A673 (cell line): ENCODE data around the gene FRG2. TPM values are rescaled to one million over a fixed set of nuclear protein-coding genes. Genes with fewer than 3 reads are reported as not detected.
A peak's percentile ranks its signal among the peaks of the same experiment; 100 is the strongest.

ENCODE experiments used
- BruUV-seq: library from RNA; stranded (reverse); fragments of 400-500 nt; replicated peaks from 2 replicates; lab custom pipeline; 2021; lab: Mats Ljungman, UMichigan
- CTCF ChIA-PET: fragments of 300-600 bp; sonication (Branson Sonifier 250); formaldehyde crosslinking; loops from one replicate; lab custom pipeline; 2022; ENCODE audit warnings: antibody characterized with exemption; lab: Charles Lee
- POLR2A ChIA-PET: fragments of 300-600 bp; sonication (Branson Sonifier 250); formaldehyde crosslinking; loops from one replicate; lab custom pipeline; 2022; ENCODE audit warnings: antibody characterized with exemption; ENCODE audit not compliant: low non-redundant PET; lab: Charles Lee
- DNase-seq: peaks from one replicate; pipeline ENCODE4 v3.0.0-alpha.2; 2015; ENCODE audit warnings: low spot score
- H3K27ac ChIP-seq: fragments of 200-600 bp; sonication (generic); 2 replicates; pipeline ENCODE4 v1.5.1; 2016; ENCODE audit warnings: mixed run types, low read depth, mild to moderate bottlenecking, mixed read lengths, antibody characterized with exemption, low read length; ENCODE audit not compliant: poor library complexity, severe bottlenecking
- H3K27me3 ChIP-seq: fragments of 200-600 bp; sonication (generic); replicated peaks from 2 replicates; pipeline ENCODE4 v1.6.1; 2017; ENCODE audit warnings: mixed run types, low read depth, mild to moderate bottlenecking, mixed read lengths, antibody characterized with exemption, low read length; ENCODE audit not compliant: insufficient read depth, poor library complexity
- H3K36me3 ChIP-seq: fragments of 200-600 bp; sonication (generic); 2 replicates; pipeline ENCODE4 v1.6.1; 2016; ENCODE audit warnings: mixed run types, mild to moderate bottlenecking, mixed read lengths, antibody characterized with exemption, low read length; ENCODE audit not compliant: insufficient read depth, poor library complexity, severe bottlenecking
- H3K4me1 ChIP-seq: fragments of 200-600 bp; sonication (generic); 2 replicates; pipeline ENCODE4 v1.6.1; 2017; ENCODE audit warnings: mixed run types, mild to moderate bottlenecking, mixed read lengths, antibody characterized with exemption, low read length; ENCODE audit not compliant: insufficient read depth, poor library complexity, severe bottlenecking
- H3K4me3 ChIP-seq: fragments of 200-600 bp; sonication (generic); 2 replicates; pipeline ENCODE4 v1.5.1; 2016; ENCODE audit warnings: low read depth, mixed run types, mild to moderate bottlenecking, mixed read lengths, low read length; ENCODE audit not compliant: poor library complexity, severe bottlenecking
- H3K9me3 ChIP-seq: fragments of 200-600 bp; sonication (generic); 2 replicates; pipeline ENCODE4 v1.6.1; 2016; ENCODE audit warnings: mixed run types, low read depth, mild to moderate bottlenecking, mixed read lengths, antibody characterized with exemption, low read length; ENCODE audit not compliant: poor library complexity, severe bottlenecking
- EZH2 ChIP-seq: fragments of 200-600 bp; sonication (generic); IDR thresholded peaks from 2 replicates; pipeline ENCODE4 v1.6.1; 2017; ENCODE audit warnings: borderline replicate concordance, low read depth, mild to moderate bottlenecking, mixed read lengths, antibody characterized with exemption, low read length; ENCODE audit not compliant: poor library complexity, severe bottlenecking
- intact Hi-C: fragments of 100-400 bp; cut with micrococcal nuclease; formaldehyde crosslinking; loops from one replicate; pipeline ENCODE4 v1.10.0; 2022; ENCODE audit not compliant: unreplicated experiment
- total RNA-seq: library from RNA; stranded (reverse); gene quantifications from 2 replicates; pipeline ENCODE4 v1.2.3, GENCODE V29; 2021
- TF ChIP-seq, protein P1 (sequence below): fragments of 300-800, 200-600 bp; sonication (generic); conservative IDR thresholded peaks from 2 replicates; pipeline ENCODE4 v1.5.1; 2017; ENCODE audit warnings: low read depth, mild to moderate bottlenecking, antibody characterized with exemption, low read length, moderate library complexity, mixed read lengths

The FRG2 gene
- total RNA-seq, 1 experiment from 2014 or later: 67.1 TPM

DNA sequence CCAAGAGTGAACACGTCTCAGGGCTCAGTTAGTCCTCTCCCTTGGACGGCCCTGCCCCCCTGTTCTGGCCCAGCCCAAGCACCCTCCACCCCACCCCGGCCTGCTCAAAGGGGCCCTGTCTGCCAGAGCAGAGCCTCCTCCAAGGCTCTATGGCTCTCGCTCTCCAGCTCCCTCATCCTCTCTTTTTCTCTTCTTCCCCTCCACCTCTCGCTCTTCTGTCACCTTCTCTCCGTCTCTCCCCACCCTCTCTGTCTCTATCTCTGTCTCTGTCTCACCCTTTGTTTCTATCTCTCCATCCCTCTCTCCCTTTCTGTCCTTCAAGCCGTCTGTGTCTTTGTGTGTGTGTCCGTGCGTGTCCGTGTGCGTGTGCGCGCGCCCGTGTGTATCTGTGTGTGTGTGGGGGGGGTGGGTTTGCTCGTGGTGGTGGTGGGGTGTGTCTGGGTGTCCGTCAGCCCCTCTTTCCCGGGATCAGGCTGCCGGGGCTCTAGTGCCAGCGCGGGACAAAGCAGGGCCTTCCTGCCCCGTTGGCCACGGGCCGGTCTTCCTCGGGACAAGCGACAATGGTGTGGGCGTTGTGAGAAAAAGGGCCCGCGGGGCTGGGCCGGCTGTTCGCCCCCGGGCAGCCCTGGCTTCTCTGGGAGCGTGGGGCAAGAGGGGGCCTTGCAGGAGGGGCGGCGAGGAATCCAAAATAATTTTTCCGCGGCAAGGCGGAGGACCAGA lies 8.7 kb downstream of the FRG2 start:
- Histone ChIP-seq H3K36me3 (no peaks in the 10 kb centered on the region), H3K9me3 (no peaks in the 10 kb centered on the region), H3K4me1 (no peaks in the 10 kb centered on the region), H3K4me3 (no peak overlapping the region), H3K27ac (no peak overlapping the region), H3K27me3 (peaks cover 70% of the 10 kb centered on the region)
- TF ChIP-seq EZH2: no peak
- TF ChIP-seq, protein P1, sequence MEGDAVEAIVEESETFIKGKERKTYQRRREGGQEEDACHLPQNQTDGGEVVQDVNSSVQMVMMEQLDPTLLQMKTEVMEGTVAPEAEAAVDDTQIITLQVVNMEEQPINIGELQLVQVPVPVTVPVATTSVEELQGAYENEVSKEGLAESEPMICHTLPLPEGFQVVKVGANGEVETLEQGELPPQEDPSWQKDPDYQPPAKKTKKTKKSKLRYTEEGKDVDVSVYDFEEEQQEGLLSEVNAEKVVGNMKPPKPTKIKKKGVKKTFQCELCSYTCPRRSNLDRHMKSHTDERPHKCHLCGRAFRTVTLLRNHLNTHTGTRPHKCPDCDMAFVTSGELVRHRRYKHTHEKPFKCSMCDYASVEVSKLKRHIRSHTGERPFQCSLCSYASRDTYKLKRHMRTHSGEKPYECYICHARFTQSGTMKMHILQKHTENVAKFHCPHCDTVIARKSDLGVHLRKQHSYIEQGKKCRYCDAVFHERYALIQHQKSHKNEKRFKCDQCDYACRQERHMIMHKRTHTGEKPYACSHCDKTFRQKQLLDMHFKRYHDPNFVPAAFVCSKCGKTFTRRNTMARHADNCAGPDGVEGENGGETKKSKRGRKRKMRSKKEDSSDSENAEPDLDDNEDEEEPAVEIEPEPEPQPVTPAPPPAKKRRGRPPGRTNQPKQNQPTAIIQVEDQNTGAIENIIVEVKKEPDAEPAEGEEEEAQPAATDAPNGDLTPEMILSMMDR: no peak
- ChIA-PET CTCF (no interaction called here), POLR2A (no interaction called here)
- DNase-seq: no peak
- intact Hi-C loops: no loop called here
- BruUV-seq: no TSS peak

DNA sequence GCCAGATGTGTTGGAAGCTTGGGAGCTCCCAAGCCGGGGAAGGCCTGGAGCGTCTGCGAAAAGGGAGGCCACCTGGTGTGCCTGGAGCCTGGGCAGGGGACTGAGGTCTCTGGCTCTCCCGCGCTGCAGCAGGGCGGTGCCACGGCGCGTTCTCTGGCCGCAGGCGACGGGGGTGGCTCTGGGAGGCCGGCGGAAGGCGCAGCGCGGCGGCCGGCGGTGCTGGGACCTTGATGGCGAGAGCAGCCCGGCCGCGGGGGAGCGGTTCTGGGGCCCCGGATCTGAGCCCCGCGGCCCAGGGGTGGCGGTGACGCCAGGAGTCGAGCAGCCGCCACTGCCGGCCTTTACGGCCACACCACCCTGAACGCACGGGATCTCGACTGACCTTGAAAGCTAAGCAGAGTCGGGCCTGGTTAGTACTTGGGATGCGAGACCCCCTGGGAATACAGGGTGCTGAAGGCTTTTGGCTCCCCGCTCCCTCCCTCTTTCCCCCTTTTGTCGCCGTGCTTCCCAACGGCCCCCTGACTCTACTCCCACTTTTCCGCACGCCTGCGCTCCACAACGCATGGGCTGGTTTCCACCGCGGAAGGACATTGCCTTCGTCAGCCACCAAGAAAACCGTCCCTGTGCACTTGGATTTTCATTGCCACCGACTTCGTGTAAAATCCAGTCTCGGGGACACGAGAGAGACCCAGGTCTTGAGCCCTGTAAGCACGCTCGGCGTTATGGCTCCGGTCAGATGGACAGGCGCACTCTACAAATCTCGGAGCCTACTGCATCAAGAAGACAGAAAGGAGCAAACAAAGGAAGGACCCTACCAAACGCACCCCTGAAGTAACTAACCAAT lies 9.5 kb downstream of the FRG2 start:
- no TSS peak for BruUV-seq
- CTCF ChIA-PET: no interaction called here

DNA sequence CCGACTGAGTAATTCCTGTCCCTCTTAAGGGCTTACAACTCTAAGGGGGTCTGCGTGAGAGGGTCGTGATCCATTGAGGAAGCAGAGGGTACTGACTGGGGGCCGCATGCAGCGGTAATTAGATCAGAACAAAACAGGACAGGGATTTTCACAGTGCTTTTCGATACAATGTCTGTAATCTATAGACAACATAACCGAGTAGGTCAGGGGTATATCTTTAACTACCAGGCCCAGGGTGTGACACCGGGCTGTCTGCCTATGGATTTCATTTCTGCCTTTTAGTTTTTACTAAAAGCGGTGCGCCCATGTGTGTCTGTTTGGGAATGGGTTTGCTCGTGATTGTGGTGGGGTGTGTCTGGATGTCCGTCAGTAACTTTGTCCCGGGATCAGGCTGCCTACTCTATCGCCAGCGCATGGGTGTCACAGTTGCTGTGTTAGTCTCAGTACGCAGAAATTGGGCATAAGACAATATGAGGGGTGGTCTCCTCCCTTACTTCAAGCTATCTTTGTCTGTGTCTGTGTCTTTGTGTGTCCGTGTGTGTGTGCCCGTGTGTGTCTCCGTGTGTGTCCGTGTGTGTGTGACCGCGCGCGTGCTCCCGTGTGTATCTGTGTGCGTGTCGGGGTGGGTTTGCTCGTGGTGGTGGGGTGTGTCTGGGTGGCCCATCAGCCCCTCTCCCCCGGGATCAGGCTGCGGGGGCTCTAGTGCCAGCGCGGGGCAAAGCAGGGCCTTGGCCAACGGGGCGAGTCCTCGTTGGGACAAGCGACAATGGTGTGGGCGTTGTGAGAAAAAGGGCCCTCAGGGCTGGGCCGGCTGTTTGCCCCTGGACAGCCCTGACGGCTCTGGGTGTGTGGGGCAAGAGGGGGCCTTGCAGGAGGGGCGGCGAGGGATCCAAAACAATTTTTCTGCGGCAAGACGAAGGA lies 10.4 kb downstream of the FRG2 start:
- no peak for TF ChIP-seq EZH2
- TF ChIP-seq, protein P1: no peak
- no peak overlapping the region for H3K27ac ChIP-seq
- no peaks in the 10 kb centered on the region for H3K4me1 ChIP-seq
- intact Hi-C loops: no loop called here
- H3K9me3 ChIP-seq: no peaks in the 10 kb centered on the region
- H3K36me3 ChIP-seq: no peaks in the 10 kb centered on the region
- BruUV-seq: no TSS peak
- DNase-seq: peak; percentile 1
- POLR2A ChIA-PET: no interaction called here
- CTCF ChIA-PET: no interaction called here
- H3K4me3 ChIP-seq: no peak overlapping the region
- H3K27me3 ChIP-seq: peaks cover 70% of the 10 kb centered on the region

More for the DNA sequence above, 9.5 kb downstream of the FRG2 start:
- Histone ChIP-seq H3K4me3 (no peak overlapping the region), H3K27ac (no peak overlapping the region), H3K27me3 (peaks cover 70% of the 10 kb centered on the region), H3K9me3 (no peaks in the 10 kb centered on the region), H3K4me1 (no peaks in the 10 kb centered on the region), H3K36me3 (no peaks in the 10 kb centered on the region)
- TF ChIP-seq, protein P1: no peak
- TF ChIP-seq EZH2: peak; percentile 54
- DNase-seq: peak; percentile 3
- intact Hi-C loops: no loop called here
- POLR2A ChIA-PET: no interaction called here
